CD14-positive monocyte (primary cell): ENCODE results near the gene NFIL3. TPM values are rescaled to one million over a fixed set of nuclear protein-coding genes. Genes with fewer than 3 reads are reported as not detected.

Experiments
- DNase-seq, 3 donors: peaks; one replicate each; pipeline ENCODE4 v3.0.0-alpha.2; 2011 to 2022
- H2AFZ ChIP-seq: 2 replicates; pipeline ENCODE4 v1.6.0; 2012; ENCODE audit warnings: mild to moderate bottlenecking, low read depth, low read length, inconsistent platforms; ENCODE audit not compliant: insufficient read depth, poor library complexity, severe bottlenecking
- H3K27ac ChIP-seq, 2 donors: 1 replicate in 1 of 2; 2 replicates in 1 of 2; pipeline ENCODE4 v1.5.1; 2012 to 2013; ENCODE audit warnings: low read length in 2 of 2, control low read depth in 1 of 2, inconsistent platforms in 1 of 2, low read depth in 1 of 2, mild to moderate bottlenecking in 1 of 2
- H3K27me3 ChIP-seq, 2 donors: one replicate each; pipeline versions ENCODE4 v1.6.0 to v1.6.1; 2011 to 2013; ENCODE audit warnings: low read length in 2 of 2; ENCODE audit not compliant: control insufficient read depth in 2 of 2, insufficient read depth in 2 of 2
- H3K36me3 ChIP-seq, 2 donors: replicated peaks in 1 of 2; 1 replicate in 1 of 2; 2 replicates in 1 of 2; pipeline versions ENCODE4 v1.5.1 to v1.6.1; 2012 to 2013; ENCODE audit warnings: low read length in 2 of 2, control low read depth in 1 of 2, inconsistent platforms in 1 of 2, mild to moderate bottlenecking in 1 of 2; ENCODE audit not compliant: insufficient read depth in 2 of 2, control insufficient read depth in 1 of 2
- H3K4me1 ChIP-seq, 2 donors: 1 replicate in 1 of 2; 2 replicates in 1 of 2; pipeline versions ENCODE4 v1.5.1 to v1.6.1; 2012 to 2013; ENCODE audit warnings: low read length in 2 of 2, control low read depth in 1 of 2, inconsistent platforms in 1 of 2, mild to moderate bottlenecking in 1 of 2, moderate library complexity in 1 of 2; ENCODE audit not compliant: insufficient read depth in 2 of 2, control insufficient read depth in 1 of 2
- H3K4me2 ChIP-seq: replicated peaks from 2 replicates; pipeline ENCODE3; 2012; ENCODE audit warnings: low read length, moderate library complexity, mild to moderate bottlenecking; ENCODE audit not compliant: poor library complexity, severe bottlenecking; ENCODE audit errors: extremely low read depth
- H3K4me3 ChIP-seq, 3 experiments: fragments of 200-600 bp in 1 of 3; sonication (generic) in 1 of 3; replicated peaks in 1 of 3; 1 replicate in 2 of 3; 2 replicates in 1 of 3; pipeline ENCODE4 v1.5.1; 2011 to 2013; ENCODE audit warnings: low read length in 3 of 3, mild to moderate bottlenecking in 3 of 3, control low read depth in 2 of 3, low read depth in 2 of 3, inconsistent platforms in 1 of 3, moderate library complexity in 1 of 3
- H3K79me2 ChIP-seq: 2 replicates; pipeline ENCODE4 v1.6.0; 2012; ENCODE audit warnings: mild to moderate bottlenecking, control low read depth, inconsistent platforms, low read length, moderate library complexity; ENCODE audit not compliant: insufficient read depth
- H3K9ac ChIP-seq: 2 replicates; pipeline ENCODE4 v1.6.0; 2017; ENCODE audit warnings: low read length, mild to moderate bottlenecking; ENCODE audit not compliant: insufficient read depth, poor library complexity, severe bottlenecking
- H3K9me3 ChIP-seq, 2 donors: replicated peaks in 1 of 2; 1 replicate in 1 of 2; 2 replicates in 1 of 2; pipeline versions ENCODE4 v1.5.1 to v1.6.1; 2012 to 2013; ENCODE audit warnings: low read length in 2 of 2, control low read depth in 1 of 2; ENCODE audit not compliant: control insufficient read depth in 1 of 2, insufficient read depth in 1 of 2
- H4K20me1 ChIP-seq: 2 replicates; pipeline ENCODE4 v1.6.0; 2012; ENCODE audit warnings: mild to moderate bottlenecking, low read length, control low read depth, moderate library complexity; ENCODE audit not compliant: insufficient read depth
- H3K27ac Mint-ChIP-seq, 7 donors: one replicate each; pipeline ENCODE4 v1.8.0; 2020; ENCODE audit warnings: mild to moderate bottlenecking in 7 of 7, mixed read lengths in 7 of 7, moderate library complexity in 6 of 7, inconsistent platforms in 2 of 7
- H3K27me3 Mint-ChIP-seq, 3 donors: one replicate each; pipeline ENCODE4 v1.8.0; 2021 to 2022; ENCODE audit warnings: low read depth in 3 of 3, mild to moderate bottlenecking in 3 of 3, mixed read lengths in 3 of 3, moderate library complexity in 3 of 3, inconsistent platforms in 1 of 3
- H3K36me3 Mint-ChIP-seq, 2 donors: one replicate each; pipeline ENCODE4 v1.8.0; 2020; ENCODE audit warnings: mixed read lengths in 2 of 2, inconsistent platforms in 1 of 2, mild to moderate bottlenecking in 1 of 2
- H3K4me1 Mint-ChIP-seq: one replicate; pipeline ENCODE4 v1.8.0; 2020; ENCODE audit warnings: mild to moderate bottlenecking, mixed read lengths
- H3K4me3 Mint-ChIP-seq, 2 donors: one replicate each; pipeline ENCODE4 v1.8.0; 2020; ENCODE audit warnings: mild to moderate bottlenecking in 2 of 2, mixed read lengths in 2 of 2, moderate library complexity in 1 of 2
- H3K9me3 Mint-ChIP-seq, 7 donors: one replicate each; pipeline ENCODE4 v1.8.0; 2020 to 2022; ENCODE audit warnings: mixed read lengths in 7 of 7, mild to moderate bottlenecking in 6 of 7, moderate library complexity in 6 of 7, inconsistent platforms in 2 of 7
- WGBS: methylation state at CpG from one replicate; pipeline ENCODE4 v1.1.5; 2013; ENCODE audit warnings: missing lambda C conversion rate; ENCODE audit not compliant: insufficient coverage; 5-methylcytosine and 5-hydroxymethylcytosine counted together
- intact Hi-C, 2 donors: fragments of 100-400 bp; cut with micrococcal nuclease; formaldehyde crosslinking; loops; one replicate each; pipeline versions ENCODE4 v1.15.0 to v1.15.1; 2023
- polyA plus RNA-seq, 3 donors: library from polyadenylated mRNA; depleted of rRNA in 1 of 3; unstranded in 2 of 3; stranded (reverse) in 1 of 3; fragments of 300-500 nt in 2 of 3; fragments of >200 nt in 1 of 3; fragmentation: Illumina TruSeq in 2 of 3; gene quantifications; 1 replicate in 2 of 3; 2 replicates in 1 of 3; pipeline ENCODE4 v1.2.3, GENCODE V29; 2012 to 2021
- TF ChIP-seq, protein P1 (sequence below): fragments of 200-600 bp; IDR thresholded peaks from one replicate; pipeline ENCODE4 v1.8.0; 2022; ENCODE audit warnings: antibody characterized with exemption, mild to moderate bottlenecking

The NFIL3 gene
- polyA plus RNA-seq, 3 donors, result 18.6 to 253 (median 64.0) TPM

DNA sequence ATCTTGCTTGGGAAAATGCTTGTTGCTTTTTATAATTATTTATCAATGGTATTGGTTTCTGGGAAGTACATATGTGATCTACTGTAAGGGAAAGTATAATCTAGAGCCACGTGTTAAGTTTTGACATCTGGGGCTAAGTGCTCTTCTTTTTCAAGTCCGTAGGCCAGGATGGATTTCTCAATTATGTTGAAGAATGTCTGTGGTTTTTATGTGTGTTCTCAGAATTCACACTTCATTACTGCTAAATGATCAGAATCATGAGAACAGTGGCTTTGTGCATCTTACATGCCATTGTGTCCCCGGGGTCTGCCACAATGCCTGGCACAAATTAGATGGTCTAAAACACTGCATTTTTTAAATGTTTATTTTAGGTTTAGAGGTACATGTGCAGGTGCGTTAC is 47.4 kb downstream of the NFIL3 start:
- H3K27ac Mint-ChIP-seq, result no peak overlapping the region
- H4K20me1 ChIP-seq, result no peaks in the 10 kb centered on the region
- no peaks in the 10 kb centered on the region for H3K36me3 ChIP-seq
- no peak for DNase-seq
- TF ChIP-seq, protein P1, sequence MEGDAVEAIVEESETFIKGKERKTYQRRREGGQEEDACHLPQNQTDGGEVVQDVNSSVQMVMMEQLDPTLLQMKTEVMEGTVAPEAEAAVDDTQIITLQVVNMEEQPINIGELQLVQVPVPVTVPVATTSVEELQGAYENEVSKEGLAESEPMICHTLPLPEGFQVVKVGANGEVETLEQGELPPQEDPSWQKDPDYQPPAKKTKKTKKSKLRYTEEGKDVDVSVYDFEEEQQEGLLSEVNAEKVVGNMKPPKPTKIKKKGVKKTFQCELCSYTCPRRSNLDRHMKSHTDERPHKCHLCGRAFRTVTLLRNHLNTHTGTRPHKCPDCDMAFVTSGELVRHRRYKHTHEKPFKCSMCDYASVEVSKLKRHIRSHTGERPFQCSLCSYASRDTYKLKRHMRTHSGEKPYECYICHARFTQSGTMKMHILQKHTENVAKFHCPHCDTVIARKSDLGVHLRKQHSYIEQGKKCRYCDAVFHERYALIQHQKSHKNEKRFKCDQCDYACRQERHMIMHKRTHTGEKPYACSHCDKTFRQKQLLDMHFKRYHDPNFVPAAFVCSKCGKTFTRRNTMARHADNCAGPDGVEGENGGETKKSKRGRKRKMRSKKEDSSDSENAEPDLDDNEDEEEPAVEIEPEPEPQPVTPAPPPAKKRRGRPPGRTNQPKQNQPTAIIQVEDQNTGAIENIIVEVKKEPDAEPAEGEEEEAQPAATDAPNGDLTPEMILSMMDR, result no peak
- intact Hi-C loops, result no loop called here
- H3K9me3 ChIP-seq, result no peaks in the 10 kb centered on the region
- no peak overlapping the region for H3K27ac ChIP-seq
- H3K4me3 Mint-ChIP-seq, result no peak overlapping the region
- H2AFZ ChIP-seq, result no peak overlapping the region
- H3K4me1 ChIP-seq, result peaks cover 12 to 20% of the 10 kb centered on the region in 2 donors
- peaks cover 0 to 8% (median 4%) of the 10 kb centered on the region in 7 donors for H3K9me3 Mint-ChIP-seq
- H3K4me1 Mint-ChIP-seq, result peaks cover 24% of the 10 kb centered on the region
- H3K27me3 Mint-ChIP-seq, result no peaks in the 10 kb centered on the region
- no peaks in the 10 kb centered on the region for H3K27me3 ChIP-seq
- H3K9ac ChIP-seq, result no peak overlapping the region
- no peaks in the 10 kb centered on the region for H3K79me2 ChIP-seq
- 60% methylated on average over 1 of the region's 4 CpGs for WGBS
- H3K4me3 ChIP-seq, result no peak overlapping the region
- H3K4me2 ChIP-seq, result no peak overlapping the region
- H3K36me3 Mint-ChIP-seq, result peaks cover 0 to 2% of the 10 kb centered on the region in 2 donors

DNA sequence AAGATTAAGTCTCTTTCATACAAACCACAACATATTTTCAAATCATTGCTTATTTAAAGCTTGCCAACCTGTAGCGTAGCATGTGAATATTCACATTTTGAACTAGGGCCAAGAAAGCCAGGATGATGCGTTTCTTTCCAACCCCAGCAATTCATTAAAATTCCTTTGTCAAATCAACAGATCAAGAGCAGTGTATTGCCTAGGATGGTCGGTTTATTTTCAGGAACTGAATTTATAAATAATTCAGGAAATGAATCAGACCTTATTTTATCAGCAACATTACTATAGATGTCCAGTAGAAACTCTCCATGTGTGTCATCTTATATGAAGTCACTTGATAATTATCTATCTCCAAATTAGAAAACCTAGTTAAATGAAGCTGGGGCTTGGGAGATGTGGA is 48.7 kb downstream of the NFIL3 start:
- peak in 2 of 3 donors; percentile 28 to 31 for DNase-seq
- Histone ChIP-seq H3K4me2 (no peak overlapping the region), H3K9ac (no peak overlapping the region), H3K4me1 (peaks cover 12 to 20% of the 10 kb centered on the region in 2 donors), H4K20me1 (no peaks in the 10 kb centered on the region), H3K79me2 (no peaks in the 10 kb centered on the region), H3K9me3 (no peaks in the 10 kb centered on the region), H3K27ac (no peak overlapping the region), H3K27me3 (no peaks in the 10 kb centered on the region), H3K36me3 (no peaks in the 10 kb centered on the region), H2AFZ (no peak overlapping the region), H3K4me3 (no peak overlapping the region)
- no CpG with 5 or more reads among the region's 3 CpGs for WGBS
- H3K27me3 Mint-ChIP-seq, result peaks cover 0 to 2% (median 0%) of the 10 kb centered on the region in 3 donors
- H3K27ac Mint-ChIP-seq, result peak overlapping the region in 4 of 7 donors; percentile 16 to 70 (median 48)
- intact Hi-C loops, result loop anchor here in 1 of 2 donors (2.0 kb wide), 1 partner anchor 20 kb away; no protein-coding TSS in a partner anchor
- H3K9me3 Mint-ChIP-seq, result peaks cover 0 to 8% (median 4%) of the 10 kb centered on the region in 7 donors
- peaks cover 0 to 2% of the 10 kb centered on the region in 2 donors for H3K36me3 Mint-ChIP-seq
- TF ChIP-seq, protein P1, result no peak
- H3K4me3 Mint-ChIP-seq, result no peak overlapping the region
- H3K4me1 Mint-ChIP-seq, result peaks cover 24% of the 10 kb centered on the region
